Right lobe of liver (tissue), 4 donors: Measurements from ENCODE around the gene TDRD3.

Experiments used
- POLR2A ChIP-seq: fragments of 450-650 bp; IDR thresholded peaks from one replicate; pipeline ENCODE4 v1.6.1; 2017; ENCODE audit warnings: antibody characterized with exemption, mild to moderate bottlenecking
- TF ChIP-seq, protein P1 (sequence below), 4 donors: fragments of 200-600 bp in 3 of 4; fragments of 450-650 bp in 1 of 4; IDR thresholded peaks; one replicate each; pipeline versions ENCODE4 v1.5.1 to v1.8.0; 2016 to 2022; ENCODE audit warnings: antibody characterized with exemption in 4 of 4, mild to moderate bottlenecking in 2 of 4
- donor health status: DM: no; HTN: no; CAD: no.
- donor health status: DM: no; HTN: no; CAD: no.
- donor health status: DM: no; HTN: yes; CAD: no.

GRCh38 chr13:60370343-60370742 is 26.7 kb upstream of the TDRD3 start:
- TF ChIP-seq, protein P1, sequence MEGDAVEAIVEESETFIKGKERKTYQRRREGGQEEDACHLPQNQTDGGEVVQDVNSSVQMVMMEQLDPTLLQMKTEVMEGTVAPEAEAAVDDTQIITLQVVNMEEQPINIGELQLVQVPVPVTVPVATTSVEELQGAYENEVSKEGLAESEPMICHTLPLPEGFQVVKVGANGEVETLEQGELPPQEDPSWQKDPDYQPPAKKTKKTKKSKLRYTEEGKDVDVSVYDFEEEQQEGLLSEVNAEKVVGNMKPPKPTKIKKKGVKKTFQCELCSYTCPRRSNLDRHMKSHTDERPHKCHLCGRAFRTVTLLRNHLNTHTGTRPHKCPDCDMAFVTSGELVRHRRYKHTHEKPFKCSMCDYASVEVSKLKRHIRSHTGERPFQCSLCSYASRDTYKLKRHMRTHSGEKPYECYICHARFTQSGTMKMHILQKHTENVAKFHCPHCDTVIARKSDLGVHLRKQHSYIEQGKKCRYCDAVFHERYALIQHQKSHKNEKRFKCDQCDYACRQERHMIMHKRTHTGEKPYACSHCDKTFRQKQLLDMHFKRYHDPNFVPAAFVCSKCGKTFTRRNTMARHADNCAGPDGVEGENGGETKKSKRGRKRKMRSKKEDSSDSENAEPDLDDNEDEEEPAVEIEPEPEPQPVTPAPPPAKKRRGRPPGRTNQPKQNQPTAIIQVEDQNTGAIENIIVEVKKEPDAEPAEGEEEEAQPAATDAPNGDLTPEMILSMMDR (IDR thresholded peaks at IDR 0.05), result no peak
- TF ChIP-seq POLR2A, result no peak
